PC-9 (cell line): ENCODE data around the gene HOXB5. TPM values are rescaled to one million over a fixed set of nuclear protein-coding genes. Genes with fewer than 3 reads are reported as not detected.

ENCODE experiments used
- Bru-seq: library from RNA; stranded (reverse); fragments of 400-500 nt; gene quantifications from one replicate; lab custom pipeline; 2021; lab: Mats Ljungman, UMichigan
- BruChase-seq, 2 experiments: library from RNA; stranded (reverse); fragments of 400-500 nt; gene quantifications; one replicate each; lab custom pipeline; 2021; lab: Mats Ljungman, UMichigan
- BruUV-seq: library from RNA; stranded (reverse); fragments of 400-500 nt; replicated peaks from 2 replicates; lab custom pipeline; 2021; lab: Mats Ljungman, UMichigan
- CTCF ChIA-PET: fragments of 300-600 bp; sonication (Branson Sonifier 250); formaldehyde crosslinking; loops from one replicate; lab custom pipeline; 2022; ENCODE audit warnings: antibody characterized with exemption; lab: Charles Lee
- POLR2A ChIA-PET: fragments of 300-600 bp; sonication (Branson Sonifier 250); formaldehyde crosslinking; loops from one replicate; lab custom pipeline; 2022; ENCODE audit warnings: antibody characterized with exemption; ENCODE audit not compliant: unreplicated experiment; lab: Charles Lee
- DNase-seq, 2 experiments: peaks; one replicate each; pipeline versions ENCODE4 v3.0.0 to v3.0.0-alpha.2; 2015 to 2022; ENCODE audit warnings: mixed read lengths in 1 of 2
- H2AFZ ChIP-seq: fragments of 200-600 bp; sonication (generic); 2 replicates; pipeline ENCODE4 v1.8.1; 2017; ENCODE audit warnings: antibody characterized with exemption
- H3F3A ChIP-seq: fragments of 200-600 bp; sonication (generic); 2 replicates; pipeline ENCODE4 v1.8.1; 2017; ENCODE audit warnings: antibody characterized with exemption, mild to moderate bottlenecking, low read depth; ENCODE audit not compliant: insufficient read depth
- H3K27ac ChIP-seq: fragments of 200-600 bp; sonication (generic); 2 replicates; pipeline ENCODE4 v1.6.1; 2016; ENCODE audit warnings: mixed run types
- H3K27me3 ChIP-seq: fragments of 200-600 bp; sonication (generic); 2 replicates; pipeline ENCODE4 v1.6.1; 2016; ENCODE audit warnings: low read depth, mixed run types; ENCODE audit not compliant: insufficient read depth
- H3K36me3 ChIP-seq: fragments of 200-600 bp; sonication (generic); 2 replicates; pipeline ENCODE4 v1.6.1; 2016; ENCODE audit warnings: low read depth, mixed run types
- H3K4me1 ChIP-seq: fragments of 200-600 bp; sonication (generic); replicated peaks from 2 replicates; pipeline ENCODE4 v1.6.1; 2016; ENCODE audit warnings: mixed run types; ENCODE audit not compliant: insufficient read depth
- H3K4me2 ChIP-seq: fragments of 200-600 bp; sonication (generic); 2 replicates; pipeline ENCODE4 v1.6.1; 2017; ENCODE audit warnings: mixed run types
- H3K4me3 ChIP-seq: fragments of 200-600 bp; sonication (generic); 2 replicates; pipeline ENCODE4 v1.6.1; 2016; ENCODE audit warnings: mixed run types
- H3K79me2 ChIP-seq: fragments of 200-600 bp; sonication (generic); 2 replicates; pipeline ENCODE4 v1.6.1; 2017; ENCODE audit warnings: low read depth, mixed run types
- H3K9me2 ChIP-seq: fragments of 200-600 bp; sonication (generic); 2 replicates; pipeline ENCODE4 v1.8.1; 2017; ENCODE audit warnings: mild to moderate bottlenecking; ENCODE audit not compliant: insufficient read depth
- H3K9me3 ChIP-seq: fragments of 200-600 bp; sonication (generic); 2 replicates; pipeline ENCODE4 v1.8.1; 2016; ENCODE audit warnings: low read depth; ENCODE audit not compliant: insufficient read depth
- H4K20me1 ChIP-seq: fragments of 200-600 bp; sonication (generic); 2 replicates; pipeline ENCODE4 v1.8.1; 2017; ENCODE audit not compliant: insufficient read depth
- EZH2 ChIP-seq: fragments of 200-600 bp; sonication (generic); IDR thresholded peaks from 2 replicates; pipeline ENCODE4 v1.8.0; 2017; ENCODE audit warnings: antibody characterized with exemption, low read depth
- intact Hi-C: fragments of 100-400 bp; cut with micrococcal nuclease; formaldehyde crosslinking; loops from one replicate; pipeline ENCODE4 v1.10.0; 2022; ENCODE audit not compliant: unreplicated experiment
- long read RNA-seq: library from polyadenylated mRNA; stranded (forward); transcript quantifications from one replicate; pipeline ENCODE4 v2.0.0, GENCODE V29; 2022
- total RNA-seq: library from RNA; stranded (reverse); gene quantifications from 2 replicates; pipeline ENCODE4 v1.2.3, GENCODE V29; 2021
- TF ChIP-seq, protein P1 (sequence below): fragments of 200-600 bp; sonication (generic); conservative IDR thresholded peaks from 2 replicates; pipeline ENCODE4 v1.6.1; 2017; ENCODE audit warnings: mixed run types, antibody characterized with exemption, mild to moderate bottlenecking, moderate library complexity

The HOXB5 gene
- total RNA-seq (8.3 and 12.9 TPM in 2 replicates), Bru-seq, nascent RNA (percentile 69 among the genes with signal in this experiment), BruChase-seq, experiment 1, labeled RNA remaining after a 2-hour chase (percentile 83 among the genes with signal in this experiment), BruChase-seq, experiment 2, labeled RNA remaining after a 6-hour chase (percentile 74 among the genes with signal in this experiment)
- long read RNA-seq, partial matches to known transcripts: 0 of 2 reads
- long read RNA-seq, other reads (novel, unspliced or antisense): 0 of 2 reads

DNA sequence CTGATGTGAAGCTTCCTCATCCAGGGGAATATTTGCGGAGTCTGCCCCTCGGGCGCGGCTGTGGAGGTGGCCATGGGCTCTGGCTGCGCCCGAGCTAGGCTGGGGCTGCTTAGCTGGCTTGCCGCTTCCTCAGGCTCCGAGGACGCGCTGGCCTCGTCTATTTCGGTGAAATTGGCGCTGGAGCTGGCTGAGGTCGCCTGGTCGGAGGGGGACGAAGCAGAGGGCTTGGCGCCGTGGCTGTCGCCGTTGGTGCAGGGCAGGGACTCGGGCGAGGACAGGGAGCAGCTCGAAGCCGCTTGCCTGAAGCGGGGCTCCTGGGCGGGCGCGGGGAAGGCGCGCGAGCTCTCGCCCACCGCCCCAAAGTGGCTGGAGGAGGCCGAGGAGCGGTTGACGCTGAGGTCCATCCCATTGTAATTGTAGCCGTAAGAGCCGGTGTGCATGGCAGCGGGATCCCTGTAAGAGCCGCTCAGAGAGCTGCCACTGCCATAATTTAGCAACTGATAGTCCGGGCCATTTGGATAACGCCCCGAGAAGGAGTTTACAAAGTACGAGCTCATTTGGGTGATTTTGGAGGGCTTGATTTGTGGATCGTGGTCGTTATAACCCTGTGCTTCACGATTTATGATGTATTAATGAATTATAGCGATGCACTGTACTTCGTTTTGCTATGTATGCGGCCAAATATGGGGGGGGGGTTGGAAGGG lies at the start of gene HOXB5:
Gene HOXB5, minus strand, starts transcription at position 654 of the 704 bp plus-strand sequence. Its CDS starts 97 bp downstream, at position 557.
- Histone ChIP-seq H3K27me3 (no peaks in the 10 kb centered on the region), H3K4me1 (no peaks in the 10 kb centered on the region), H4K20me1 (no peaks in the 10 kb centered on the region; the same call in none of the 2 replicates), H3K4me3 (no peak within 1 kb of the TSS), H3K4me2 (no peak within 1 kb of the TSS), H3K27ac (no peak within 1 kb of the TSS), H3K9me2 (no peaks in the 10 kb centered on the region), H3K36me3 (peaks cover 7% of the 10 kb centered on the region), H3K79me2 (peaks cover 17% of the 10 kb centered on the region), H3K9me3 (no peaks in the 10 kb centered on the region), H3F3A (peaks cover 5% of the 10 kb centered on the region; the same call in 1 of the 2 replicates), H2AFZ (no peak within 1 kb of the TSS)
- BruUV-seq: no TSS peak
- intact Hi-C loops: no loop called here
- no peak for DNase-seq
- POLR2A ChIA-PET: interaction anchor here (0.7 kb wide), 1 partner anchor 410 kb away, joined by 3 read pairs; no protein-coding TSS in a partner anchor
- TF ChIP-seq, protein P1, sequence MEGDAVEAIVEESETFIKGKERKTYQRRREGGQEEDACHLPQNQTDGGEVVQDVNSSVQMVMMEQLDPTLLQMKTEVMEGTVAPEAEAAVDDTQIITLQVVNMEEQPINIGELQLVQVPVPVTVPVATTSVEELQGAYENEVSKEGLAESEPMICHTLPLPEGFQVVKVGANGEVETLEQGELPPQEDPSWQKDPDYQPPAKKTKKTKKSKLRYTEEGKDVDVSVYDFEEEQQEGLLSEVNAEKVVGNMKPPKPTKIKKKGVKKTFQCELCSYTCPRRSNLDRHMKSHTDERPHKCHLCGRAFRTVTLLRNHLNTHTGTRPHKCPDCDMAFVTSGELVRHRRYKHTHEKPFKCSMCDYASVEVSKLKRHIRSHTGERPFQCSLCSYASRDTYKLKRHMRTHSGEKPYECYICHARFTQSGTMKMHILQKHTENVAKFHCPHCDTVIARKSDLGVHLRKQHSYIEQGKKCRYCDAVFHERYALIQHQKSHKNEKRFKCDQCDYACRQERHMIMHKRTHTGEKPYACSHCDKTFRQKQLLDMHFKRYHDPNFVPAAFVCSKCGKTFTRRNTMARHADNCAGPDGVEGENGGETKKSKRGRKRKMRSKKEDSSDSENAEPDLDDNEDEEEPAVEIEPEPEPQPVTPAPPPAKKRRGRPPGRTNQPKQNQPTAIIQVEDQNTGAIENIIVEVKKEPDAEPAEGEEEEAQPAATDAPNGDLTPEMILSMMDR: no peak
- no peak for TF ChIP-seq EZH2
- CTCF ChIA-PET: no interaction called here

DNA sequence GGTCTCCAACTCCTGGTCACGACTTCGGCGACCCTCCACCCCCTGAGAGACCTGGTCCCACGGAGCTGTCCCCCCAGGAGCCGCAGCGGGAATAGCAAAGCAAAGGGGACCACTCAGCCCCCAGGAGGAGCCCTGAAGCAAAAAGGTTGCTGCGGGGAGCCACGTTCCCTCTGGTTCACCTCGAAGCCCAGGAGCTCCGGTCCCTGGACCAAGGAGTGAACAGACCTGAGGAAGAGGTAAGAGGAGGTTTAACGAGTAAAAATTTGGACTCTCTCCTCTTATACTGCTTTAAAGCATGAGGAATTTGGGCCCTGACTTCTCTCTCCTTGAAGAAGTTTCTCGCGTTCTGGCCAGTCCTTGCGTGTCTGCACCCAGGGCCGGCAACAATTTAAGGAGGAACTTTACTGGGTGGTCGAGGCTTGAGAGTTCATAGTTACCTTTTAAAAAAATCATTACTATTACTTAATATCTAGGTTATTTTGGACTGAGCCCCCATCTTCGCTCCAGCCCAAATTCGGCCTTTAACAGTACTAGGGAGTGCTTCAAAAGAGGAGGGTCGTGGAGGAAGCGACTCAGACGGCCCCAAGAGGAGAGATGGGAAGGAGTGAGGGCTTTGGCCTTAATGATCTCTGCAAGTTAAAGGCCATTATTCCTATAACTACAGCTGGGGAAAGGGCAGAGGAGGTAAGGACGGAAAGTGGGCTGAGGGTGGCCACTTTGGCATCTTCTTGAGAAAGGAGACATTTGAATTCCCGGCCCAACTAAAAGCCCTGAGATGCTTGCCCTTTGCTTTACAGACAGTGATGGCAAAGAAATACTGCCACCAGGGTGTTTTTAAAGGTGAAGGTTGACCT lies 49.5 kb upstream of the HOXB5 start:
- TF ChIP-seq, protein P1: no peak
- no peak for TF ChIP-seq EZH2
- Histone ChIP-seq H3K4me1 (no peaks in the 10 kb centered on the region), H2AFZ (no peak overlapping the region), H3K79me2 (no peaks in the 10 kb centered on the region), H3K27ac (no peak overlapping the region), H3F3A (no peaks in the 10 kb centered on the region), H3K4me3 (no peak overlapping the region), H3K27me3 (peaks cover 90% of the 10 kb centered on the region), H4K20me1 (no peaks in the 10 kb centered on the region), H3K9me2 (no peaks in the 10 kb centered on the region), H3K9me3 (no peaks in the 10 kb centered on the region), H3K36me3 (no peaks in the 10 kb centered on the region), H3K4me2 (no peak overlapping the region)
- no TSS peak for BruUV-seq
- intact Hi-C loops: no loop called here
- DNase-seq: no peak
- POLR2A ChIA-PET: no interaction called here
- CTCF ChIA-PET: no interaction called here
